Lower leg skin (tissue), 4 donors: ENCODE data around the gene DHDH. TPM values are rescaled to one million over a fixed set of nuclear protein-coding genes. Genes with fewer than 3 reads are reported as not detected.
"Not testable (repeated sequence)": the region's sequence is repeated elsewhere in the genome, so short reads cannot be mapped to it uniquely, and the experiment has no call there.

Experiments
- DNase-seq, 2 donors: peaks; one replicate each; pipeline ENCODE4 v3.0.0-alpha.2; 2019; ENCODE audit warnings: low spot score in 2 of 2
- H3K4me3 ChIP-seq: fragments of 200-600 bp; sonication (generic); 2 replicates; pipeline ENCODE4 v1.5.1; 2017; ENCODE audit warnings: mild to moderate bottlenecking, low read depth; ENCODE audit not compliant: poor library complexity, severe bottlenecking
- CTCF ChIP-seq, 3 donors: fragments of 450-650 bp; IDR thresholded peaks; one replicate each; pipeline ENCODE4 v1.5.1; 2016; ENCODE audit warnings: antibody characterized with exemption in 3 of 3, mild to moderate bottlenecking in 3 of 3, moderate library complexity in 2 of 3
- POLR2A ChIP-seq, 2 donors: fragments of 450-650 bp; IDR thresholded peaks; one replicate each; pipeline ENCODE4 v1.6.1; 2016 to 2017; ENCODE audit warnings: antibody characterized with exemption in 2 of 2, mild to moderate bottlenecking in 1 of 2, moderate library complexity in 1 of 2
- WGBS, 2 donors: methylation state at CpG; one replicate each; pipeline ENCODE4 v1.1.5; 2018; 5-methylcytosine and 5-hydroxymethylcytosine counted together
- intact Hi-C: fragments of 100-400 bp; cut with DNase I; formaldehyde crosslinking; loops from one replicate; pipeline ENCODE4 v1.15.0; 2023; ENCODE audit warnings: low total_unique reads
- total RNA-seq, 4 donors: library from RNA; depleted of rRNA; stranded (reverse); fragments of >200 nt; gene quantifications; one replicate each; pipeline ENCODE4 v1.1.0, GENCODE V29; 2016

DHDH gene
- total RNA-seq, result not detected

- TF ChIP-seq POLR2A (IDR thresholded peaks at IDR 0.05) (no peak), CTCF (IDR thresholded peaks at IDR 0.05) (no peak)
- 1% methylated on average over 17 to 43 of the region's 43 CpGs for WGBS, 2 donors
- peak; percentile 57 to 94 for DNase-seq
- intact Hi-C loops, result no loop called here
- no peak within 1 kb of the TSS for H3K4me3 ChIP-seq
Observed at GRCh38 chr19:48933382-48933932, at the start of gene DHDH. DHDH (plus strand) TSS chr19:48933699; CDS start chr19:48933722, 23 bp downstream.

- no peak overlapping the region for H3K4me3 ChIP-seq
- intact Hi-C loops, result no loop called here
- 97 to 98% methylated on average over 7 of the region's 7 CpGs for WGBS, 2 donors
- no peak for DNase-seq
- no peak for TF ChIP-seq CTCF (IDR thresholded peaks at IDR 0.05)
- no peak for TF ChIP-seq POLR2A (IDR thresholded peaks at IDR 0.05)
Observed at GRCh38 chr19:48883726-48884125, 49.8 kb upstream of the DHDH start.

- no peak for DNase-seq
- H3K4me3 ChIP-seq, result no peak overlapping the region
- intact Hi-C loops, result no loop called here
- 93% methylated on average over 21 of the region's 21 CpGs for WGBS, 2 donors
- no peak for TF ChIP-seq POLR2A (IDR thresholded peaks at IDR 0.05)
- TF ChIP-seq CTCF (IDR thresholded peaks at IDR 0.05), result no peak
Observed at GRCh38 chr19:48887861-48888612, 45.5 kb upstream of the DHDH start.

GRCh38 chr19:48889496-48889895 lies 44.0 kb upstream of the DHDH start:
- DNase-seq, intact Hi-C loops, H3K4me3 ChIP-seq: not testable (repeated sequence)
- 79 to 82% methylated on average over 3 of the region's 3 CpGs for WGBS, 2 donors

GRCh38 chr19:48890551-48890950 lies 42.9 kb upstream of the DHDH start:
- no peak for DNase-seq
- H3K4me3 ChIP-seq, result no peak overlapping the region
- intact Hi-C loops, result no loop called here
- 79 to 81% methylated on average over 4 of the region's 4 CpGs for WGBS, 2 donors
- TF ChIP-seq CTCF (IDR thresholded peaks at IDR 0.05) (no peak), POLR2A (IDR thresholded peaks at IDR 0.05) (no peak)

- intact Hi-C loops, result no loop called here
- WGBS, 2 donors, result 59 to 70% methylated on average over 19 to 21 of the region's 21 CpGs
- no peak for DNase-seq
- no peak overlapping the region for H3K4me3 ChIP-seq
- no peak for TF ChIP-seq POLR2A (IDR thresholded peaks at IDR 0.05)
- TF ChIP-seq CTCF (IDR thresholded peaks at IDR 0.05), result no peak
Observed at GRCh38 chr19:48895226-48895625, 38.3 kb upstream of the DHDH start.
